H1 (cell line): ENCODE results near the gene ZC3H8. TPM values are rescaled to one million over a fixed set of nuclear protein-coding genes. Genes with fewer than 3 reads are reported as not detected.

Experiments used
- CBX8 ChIP-seq: fragments of 300-800, 300-1000 bp; sonication (generic); IDR thresholded peaks from 2 replicates; pipeline ENCODE4 v1.7.1; 2016; ENCODE audit warnings: low read depth, low read length, borderline replicate concordance
- CHD1 ChIP-seq: IDR thresholded peaks from 2 replicates; pipeline ENCODE4 v1.6.1; 2012; ENCODE audit warnings: low read depth, low read length, improper control_type of control experiment
- HDAC6 ChIP-seq: IDR thresholded peaks from one replicate; pipeline ENCODE4 v1.7.1; 2012; ENCODE audit warnings: low read depth, mild to moderate bottlenecking, inconsistent platforms, low read length, moderate library complexity
- JUN ChIP-seq: IDR thresholded peaks from 2 replicates; pipeline ENCODE4 v1.6.1; 2011; ENCODE audit warnings: low read depth, mild to moderate bottlenecking, improper control_type of control experiment, low read length
- MAFK ChIP-seq: IDR thresholded peaks from 2 replicates; pipeline ENCODE4 v1.6.1; 2012; ENCODE audit warnings: low read depth, mild to moderate bottlenecking, improper control_type of control experiment, low read length
- RNF2 ChIP-seq: fragments of 200-900, 300-1000 bp; sonication (generic); IDR thresholded peaks from 2 replicates; pipeline ENCODE4 v1.7.1; 2016; ENCODE audit warnings: borderline replicate concordance, low read depth, mild to moderate bottlenecking, antibody characterized with exemption, low read length; ENCODE audit not compliant: poor library complexity, severe bottlenecking; ENCODE audit errors: missing control alignments
- SIRT6 ChIP-seq: IDR thresholded peaks from one replicate; pipeline ENCODE4 v1.7.1; 2012; ENCODE audit warnings: low read length, inconsistent platforms
- SRF ChIP-seq: IDR thresholded peaks from 2 replicates; pipeline ENCODE4 v1.6.1; 2011; ENCODE audit warnings: mild to moderate bottlenecking, low read depth, low read length, moderate library complexity
- USF2 ChIP-seq: IDR thresholded peaks from 2 replicates; pipeline ENCODE4 v1.6.1; 2011; ENCODE audit warnings: low read length, improper control_type of control experiment
- polyA plus RNA-seq, 7 experiments: library from polyadenylated mRNA; depleted of rRNA in 3 of 7; stranded (reverse) in 5 of 7; unstranded in 2 of 7; fragments of >200 nt in 5 of 7; fragments of 200-250 nt in 2 of 7; gene quantifications; 1 replicate in 5 of 7; 2 replicates in 1 of 7; 4 replicates in 1 of 7; pipeline versions ENCODE4 v1.2.1 to v1.2.3, GENCODE V29; 2011 to 2013; ENCODE audit warnings: missing spikeins in 2 of 7, mixed read lengths in 2 of 7
- total RNA-seq: library from RNA; stranded (reverse); fragmentation: NEBNext Ultra II Directional; extraction: Animal tissue kit (Norgen Biotek cat#: 25700); gene quantifications from 2 replicates; pipeline ENCODE4 v1.2.1, GENCODE V29; 2021

ZC3H8 gene
- total and polyA plus RNA-seq, 2 of the 8 experiments (the other 6 are each of a cell fraction or from before 2014, with no cell fraction given), result 1.9 to 7.1 TPM

GRCh38 chr2:112254466-112255240, at the start of gene ZC3H8 (continued):
- no peak for TF ChIP-seq SIRT6
- TF ChIP-seq SRF, result no peak
- no peak for TF ChIP-seq HDAC6
- no peak for TF ChIP-seq MAFK
- no peak for TF ChIP-seq CBX8
- no peak for TF ChIP-seq RNF2
- TF ChIP-seq CHD1, result no peak
- TF ChIP-seq JUN, result no peak
- TF ChIP-seq USF2, result no peak
